ENCODE data around the gene SYNPR.

The SYNPR gene

DNA sequence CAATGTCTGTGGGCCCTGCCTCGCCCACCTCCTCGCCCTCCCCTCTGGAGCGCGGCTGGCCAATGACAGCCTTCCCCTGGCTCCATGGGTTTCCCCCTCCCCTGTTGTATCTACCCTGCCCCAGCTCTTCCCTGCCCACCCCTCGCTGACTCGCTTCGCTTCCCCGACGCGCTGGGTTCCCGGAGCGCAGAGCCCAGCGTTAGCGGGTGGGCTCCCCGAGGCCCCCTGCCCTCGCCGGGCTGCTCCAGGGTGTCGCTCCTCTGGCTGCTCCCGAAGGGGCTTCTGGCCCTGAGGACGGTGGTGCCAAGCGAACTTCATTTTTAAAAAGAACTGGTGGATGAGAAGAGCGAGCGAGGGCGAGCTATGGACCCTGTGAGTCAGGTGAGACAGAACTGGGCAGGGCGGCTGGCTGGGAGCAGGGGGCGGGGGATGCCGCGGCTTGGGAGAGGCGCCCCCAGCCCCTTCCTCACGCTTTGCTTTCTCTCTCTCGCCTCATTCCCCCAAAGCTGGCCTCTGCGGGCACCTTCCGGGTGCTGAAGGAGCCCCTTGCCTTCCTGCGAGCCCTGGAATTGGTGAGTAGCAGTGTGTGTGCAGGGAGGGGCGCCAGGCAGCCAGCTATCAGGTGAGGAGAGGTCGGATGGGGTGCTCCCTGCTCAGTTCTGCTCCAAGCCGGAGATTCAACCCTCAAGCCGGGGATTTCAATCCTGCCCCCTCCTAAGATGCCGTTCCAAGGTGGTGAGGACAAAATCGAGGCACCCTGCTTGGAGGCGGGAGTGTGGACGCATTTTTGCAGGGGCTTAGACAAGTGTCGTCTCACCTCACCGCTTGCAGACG is at the start of gene SYNPR:
TSS of gene SYNPR (plus strand) at position 138 of the 834 bp plus-strand sequence.
- H3K9me3 ChIP-seq (replicated peaks in 1 of 11): peaks cover 0 to 7% (median 0%) of the 10 kb centered on the region in 11 experiments; a peak in 3 of 22 replicates
- TF ChIP-seq Cebpa-rat (IDR thresholded peaks at IDR 0.05): no peak
- no peak within 1 kb of the TSS for H3K9ac ChIP-seq
- no peaks in the 10 kb centered on the region for H3K36me3 ChIP-seq
- H4K20me1 ChIP-seq: no peaks in the 10 kb centered on the region
- no peaks in the 10 kb centered on the region for H3K4me1 ChIP-seq
- no peak within 1 kb of the TSS for H3K27ac ChIP-seq
- H3K4me2 ChIP-seq: no peak within 1 kb of the TSS
- no peak within 1 kb of the TSS for H3K4me3 ChIP-seq
- no peaks in the 10 kb centered on the region for H3K27me3 ChIP-seq

DNA sequence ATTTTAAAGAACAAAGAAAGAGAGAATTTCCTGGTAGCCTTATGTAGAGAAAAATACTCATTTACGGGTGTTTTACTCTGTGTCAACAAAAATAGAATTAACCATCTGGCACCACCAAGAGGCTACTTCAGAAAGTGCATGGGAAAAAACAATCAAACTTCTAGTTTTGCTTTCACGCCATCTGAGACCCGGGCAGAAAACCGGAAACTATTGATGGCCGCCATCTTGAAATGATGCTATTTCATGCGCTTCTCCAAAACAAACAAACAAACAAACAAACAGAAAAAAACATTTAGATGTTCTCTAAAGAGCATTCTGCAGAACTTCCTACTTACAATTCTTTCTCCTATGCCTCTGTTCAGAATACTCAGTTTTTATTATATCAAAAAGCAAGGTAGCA is 49.4 kb upstream of the SYNPR start:
- no peaks in the 10 kb centered on the region for H3K4me1 ChIP-seq
- no peaks in the 10 kb centered on the region for H3K36me3 ChIP-seq
- H3K27me3 ChIP-seq: no peaks in the 10 kb centered on the region
- no peak for TF ChIP-seq Cebpa-rat (IDR thresholded peaks at IDR 0.05)
- H3K4me3 ChIP-seq: no peak overlapping the region
- H3K9ac ChIP-seq: no peak overlapping the region
- no peaks in the 10 kb centered on the region for H4K20me1 ChIP-seq
- no peaks in the 10 kb centered on the region for H3K9me3 ChIP-seq (replicated peaks in 1 of 11)
- no peak overlapping the region for H3K4me2 ChIP-seq
- no peak overlapping the region for H3K27ac ChIP-seq

DNA sequence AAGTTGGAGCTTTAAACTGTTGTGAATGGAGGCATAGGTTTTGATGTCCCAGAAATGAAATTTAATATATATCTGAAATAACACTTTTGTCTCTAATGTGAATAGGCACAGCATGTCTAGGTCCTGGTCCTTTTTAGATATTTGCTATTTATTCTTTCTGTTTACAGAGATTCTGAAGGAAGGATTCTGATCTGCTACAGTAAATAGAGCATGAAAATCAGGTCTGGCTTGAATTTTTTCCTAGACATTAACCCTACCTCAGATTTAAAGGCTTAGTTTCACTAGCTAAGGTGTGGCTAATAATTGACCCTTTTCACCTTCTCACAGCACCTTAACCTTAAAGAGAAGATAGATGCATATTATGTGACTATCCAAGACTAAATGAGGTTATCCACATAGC is 48.0 kb upstream of the SYNPR start:
- H3K4me2 ChIP-seq: no peak overlapping the region

DNA sequence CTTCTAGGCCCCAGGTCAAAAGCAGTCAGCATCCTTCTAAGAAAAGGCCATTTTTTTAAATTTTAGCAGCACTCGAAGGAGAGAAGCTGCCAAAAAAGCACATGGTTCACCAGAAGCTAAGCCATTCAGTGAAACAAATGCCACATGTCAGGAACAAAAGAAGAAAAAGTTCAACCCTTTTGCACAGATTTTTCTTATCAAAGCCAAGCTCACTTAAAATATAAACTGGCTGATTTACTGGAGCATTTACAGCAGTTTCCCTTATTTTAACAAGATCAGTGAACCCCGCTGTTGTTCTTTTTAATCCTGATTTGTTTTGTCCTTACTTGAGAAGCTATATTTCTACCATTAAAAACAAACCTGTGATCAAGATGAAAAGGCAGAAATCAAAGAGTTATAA is 46.5 kb upstream of the SYNPR start:
- Histone ChIP-seq H3K9ac (no peak overlapping the region), H3K36me3 (no peaks in the 10 kb centered on the region), H3K4me2 (no peak overlapping the region), H4K20me1 (no peaks in the 10 kb centered on the region), H3K27me3 (no peaks in the 10 kb centered on the region), H3K9me3 (replicated peaks in 1 of 11) (no peaks in the 10 kb centered on the region), H3K4me1 (no peaks in the 10 kb centered on the region), H3K27ac (no peak overlapping the region), H3K4me3 (no peak overlapping the region)
- TF ChIP-seq Cebpa-rat (IDR thresholded peaks at IDR 0.05): no peak

More for the DNA sequence above, 48.0 kb upstream of the SYNPR start:
- Histone ChIP-seq H4K20me1 (no peaks in the 10 kb centered on the region), H3K27me3 (no peaks in the 10 kb centered on the region), H3K4me1 (no peaks in the 10 kb centered on the region), H3K27ac (no peak overlapping the region), H3K9me3 (replicated peaks in 1 of 11) (no peaks in the 10 kb centered on the region), H3K36me3 (no peaks in the 10 kb centered on the region), H3K4me3 (no peak overlapping the region), H3K9ac (no peak overlapping the region)
- no peak for TF ChIP-seq Cebpa-rat (IDR thresholded peaks at IDR 0.05)

- H3K9ac ChIP-seq: no peak overlapping the region
- H3K9me3 ChIP-seq (replicated peaks in 1 of 11): no peaks in the 10 kb centered on the region
- H4K20me1 ChIP-seq: no peaks in the 10 kb centered on the region
- no peak for TF ChIP-seq Cebpa-rat (IDR thresholded peaks at IDR 0.05)
- H3K4me3 ChIP-seq: no peak overlapping the region
- H3K27me3 ChIP-seq: no peaks in the 10 kb centered on the region
- no peaks in the 10 kb centered on the region for H3K4me1 ChIP-seq
- H3K4me2 ChIP-seq: no peak overlapping the region
- H3K27ac ChIP-seq: no peak overlapping the region
- no peaks in the 10 kb centered on the region for H3K36me3 ChIP-seq
Measured at GRCh38 chr3:63232764-63233396, 45.2 kb upstream of the SYNPR start.

GRCh38 chr3:63240381-63240902 is 37.7 kb upstream of the SYNPR start:
- TF ChIP-seq Cebpa-rat (IDR thresholded peaks at IDR 0.05): no peak
- H3K4me3 ChIP-seq: no peak overlapping the region

DNA sequence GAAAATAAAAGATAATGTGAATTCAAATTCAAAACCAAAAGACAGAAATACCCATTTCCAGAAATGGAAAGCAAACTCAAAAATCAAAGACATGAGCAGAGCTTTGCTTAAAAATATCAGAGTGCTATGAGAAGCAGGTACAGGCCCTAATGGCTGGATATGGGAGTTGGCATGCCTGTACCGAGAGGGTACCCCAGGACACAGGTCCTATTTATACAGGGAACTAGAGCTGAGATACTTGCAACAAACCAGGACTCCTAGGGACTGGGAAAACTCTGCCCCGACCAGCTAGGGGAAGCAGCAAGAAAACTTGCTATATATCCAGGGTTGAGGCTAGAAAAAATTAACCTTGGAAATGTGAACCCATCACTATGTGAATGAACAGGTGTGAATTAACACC is 36.0 kb upstream of the SYNPR start:
- TF ChIP-seq Cebpa-rat (IDR thresholded peaks at IDR 0.05): no peak
- Histone ChIP-seq H3K36me3 (no peaks in the 10 kb centered on the region), H3K9me3 (replicated peaks in 1 of 11) (no peaks in the 10 kb centered on the region), H3K27ac (no peak overlapping the region), H3K27me3 (no peaks in the 10 kb centered on the region), H3K4me1 (no peaks in the 10 kb centered on the region), H4K20me1 (no peaks in the 10 kb centered on the region), H3K4me3 (no peak overlapping the region), H3K4me2 (no peak overlapping the region), H3K9ac (no peak overlapping the region)

More at GRCh38 chr3:63240381-63240902, 37.7 kb upstream of the SYNPR start:
- Histone ChIP-seq H3K9ac (no peak overlapping the region), H3K36me3 (no peaks in the 10 kb centered on the region), H3K9me3 (replicated peaks in 1 of 11) (no peaks in the 10 kb centered on the region), H4K20me1 (no peaks in the 10 kb centered on the region), H3K27ac (no peak overlapping the region), H3K4me1 (no peaks in the 10 kb centered on the region), H3K4me2 (no peak overlapping the region), H3K27me3 (no peaks in the 10 kb centered on the region)

- Histone ChIP-seq H3K27me3 (no peaks in the 10 kb centered on the region), H3K36me3 (no peaks in the 10 kb centered on the region), H3K4me3 (no peak overlapping the region), H3K9ac (no peak overlapping the region), H3K9me3 (replicated peaks in 1 of 11) (no peaks in the 10 kb centered on the region), H3K4me1 (no peaks in the 10 kb centered on the region), H4K20me1 (no peaks in the 10 kb centered on the region), H3K27ac (no peak overlapping the region), H3K4me2 (no peak overlapping the region)
- no peak for TF ChIP-seq Cebpa-rat (IDR thresholded peaks at IDR 0.05)
Measured at GRCh38 chr3:63244486-63244885, 33.6 kb upstream of the SYNPR start.

DNA sequence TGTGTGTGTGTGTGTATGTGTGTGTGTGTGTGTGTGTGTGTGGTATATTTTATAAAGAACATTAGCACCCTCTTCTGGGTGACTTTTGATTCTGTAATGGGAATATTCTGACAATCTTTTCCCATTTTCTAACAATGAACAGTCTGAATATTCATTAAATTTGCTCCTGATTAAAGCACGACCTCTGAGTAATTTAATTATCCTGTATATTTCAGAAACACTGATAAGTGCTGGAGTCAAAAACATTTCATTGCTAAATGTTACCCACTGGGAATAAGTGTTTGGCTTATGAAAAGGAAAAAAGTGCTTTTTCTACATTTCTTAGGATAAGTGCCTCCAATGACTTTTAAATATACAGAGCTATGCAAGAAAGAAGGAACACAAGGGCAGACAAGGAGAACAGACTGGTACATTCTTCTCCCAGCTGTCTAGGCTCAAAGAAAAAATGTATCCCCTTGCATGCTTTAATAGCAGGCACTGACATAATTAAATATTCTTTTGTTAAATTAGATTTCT is 32.3 kb upstream of the SYNPR start:
- Histone ChIP-seq H3K27ac (no peak overlapping the region), H3K4me1 (no peaks in the 10 kb centered on the region), H3K27me3 (no peaks in the 10 kb centered on the region), H3K36me3 (no peaks in the 10 kb centered on the region), H3K4me2 (no peak overlapping the region), H4K20me1 (no peaks in the 10 kb centered on the region), H3K9me3 (replicated peaks in 1 of 11) (no peaks in the 10 kb centered on the region), H3K9ac (no peak overlapping the region), H3K4me3 (no peak overlapping the region)
- no peak for TF ChIP-seq Cebpa-rat (IDR thresholded peaks at IDR 0.05)
